C4-2B (cell line): ENCODE results near the gene OXGR1.

Experiments used
- CTCF ChIP-seq: fragments of 450-650 bp; conservative IDR thresholded peaks from 2 replicates; pipeline ENCODE4 v1.5.1; 2017; ENCODE audit warnings: mild to moderate bottlenecking
- ZFX ChIP-seq: fragments of 450-650 bp; IDR thresholded peaks from 2 replicates; pipeline ENCODE4 v1.6.1; 2017

DNA sequence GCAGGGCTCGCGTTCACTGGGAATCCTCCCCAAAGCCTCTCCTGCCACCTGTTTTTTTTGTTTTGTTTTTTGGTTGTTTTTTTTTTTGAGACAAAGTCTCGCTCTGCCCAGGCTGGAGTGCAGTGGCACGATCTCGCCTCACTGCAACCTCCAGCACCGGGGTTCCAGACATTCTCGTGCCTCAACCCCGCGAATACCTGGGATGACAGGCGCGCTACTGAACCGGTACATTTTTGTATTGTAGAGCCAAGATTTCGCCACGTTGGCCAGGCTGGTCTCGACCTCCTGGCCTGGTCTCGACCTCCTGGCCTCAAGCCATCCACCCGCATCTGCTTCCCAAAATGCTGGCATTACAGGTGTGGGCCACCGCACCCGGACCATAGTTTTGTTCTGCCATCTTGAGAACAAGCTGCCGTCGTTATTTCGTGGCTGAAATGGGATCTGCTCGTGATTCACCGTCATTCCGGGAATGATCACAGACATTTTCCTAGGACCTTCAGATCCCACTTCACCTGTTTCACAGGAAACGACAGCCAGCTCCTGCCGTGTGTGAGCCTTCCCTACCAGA is 46.8 kb downstream of the OXGR1 start:
- no peak for TF ChIP-seq CTCF
- TF ChIP-seq ZFX = no peak
